Measurements from ENCODE around the gene SETBP1.

- TF ChIP-seq EP300 (IDR thresholded peaks at IDR 0.05; ENCODE audit: low read length) (no peak), SIX5 (IDR thresholded peaks at IDR 0.05; ENCODE audit: borderline replicate concordance in 1 of 2, insufficient read depth in 1 of 2, low read depth in 1 of 2, low read length in 2 of 2) (no peak), ILF3 (IDR thresholded peaks at IDR 0.05; ENCODE audit: borderline replicate concordance) (no peak), CHD2 (IDR thresholded peaks at IDR 0.05; ENCODE audit: low read depth, low read length) (no peak), ATF2 (CRISPR knock-in tag; IDR thresholded peaks at IDR 0.05) (no peak), FOXJ2 (tag; IDR thresholded peaks at IDR 0.05) (no peak), ZFX (CRISPR knock-in tag; IDR thresholded peaks at IDR 0.05) (no peak)
These were observed 138.1 kb downstream of the SETBP1 start for GRCh38 chr18:44818668-44819403.
